Measurements from ENCODE around the gene SFXN5. TPM values are rescaled to one million over a fixed set of nuclear protein-coding genes. Genes with fewer than 3 reads are reported as not detected.

The SFXN5 gene
- total RNA-seq, 1 donor from 2014 or later: 4.7 TPM

DNA sequence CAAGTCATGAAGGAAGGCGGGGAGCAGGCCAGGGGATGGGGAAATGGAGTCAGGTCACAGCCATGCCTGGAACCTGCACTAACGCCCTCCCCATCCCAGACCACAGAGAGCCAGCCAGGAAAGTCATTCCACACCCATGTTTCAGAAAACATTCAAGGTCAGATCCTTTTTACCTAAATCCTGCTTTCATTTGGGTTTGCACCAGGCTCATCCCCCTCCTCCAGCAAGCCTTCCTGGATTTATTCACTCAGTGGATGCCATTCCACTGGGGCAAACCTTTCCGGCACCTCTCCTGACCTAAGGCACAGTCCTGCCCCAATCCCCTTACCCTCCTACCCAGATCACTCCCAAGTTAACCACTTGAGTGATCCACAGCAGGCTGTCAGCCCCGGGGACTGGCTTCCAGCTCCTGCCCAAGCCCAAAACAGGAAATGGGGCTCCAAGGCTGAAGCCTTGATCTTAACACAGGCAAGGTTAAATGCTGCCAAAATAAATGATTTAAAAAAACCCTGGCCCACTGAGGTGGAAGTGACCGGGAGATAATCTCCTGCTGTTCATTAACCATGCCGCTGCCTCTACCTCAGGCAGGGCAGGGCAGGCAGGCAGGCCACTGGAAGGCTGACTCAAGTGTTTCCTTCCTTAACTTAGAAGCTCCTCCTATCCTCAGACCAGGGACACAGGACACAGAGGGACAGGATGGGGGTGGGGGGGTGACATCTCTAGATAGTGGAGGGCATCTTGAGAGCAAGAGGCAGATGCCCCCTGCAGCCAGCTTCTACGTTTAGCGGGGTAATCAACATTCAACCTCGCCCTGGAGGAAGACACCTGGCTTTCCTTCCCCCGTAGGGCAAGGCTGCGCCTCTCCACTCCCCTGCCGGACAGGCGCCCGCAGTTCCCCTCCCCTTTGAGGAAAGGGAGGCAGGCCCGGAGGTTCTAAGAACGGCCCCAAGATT, 39.8 kb upstream of the SFXN5 start:
- no peaks in the 10 kb centered on the region for H3K27me3 ChIP-seq (ENCODE audit: control insufficient read depth in 3 of 3, insufficient read depth in 3 of 3, low read length in 3 of 3)
- H3K36me3 ChIP-seq (ENCODE audit: control insufficient read depth in 3 of 3, insufficient read depth in 3 of 3, low read length in 3 of 3): no peaks in the 10 kb centered on the region
- no peaks in the 10 kb centered on the region for H3K9me3 ChIP-seq (ENCODE audit: control insufficient read depth in 3 of 3, low read length in 3 of 3)
- H3K4me3 ChIP-seq (ENCODE audit: low read length in 3 of 3): peak overlapping the region; percentile 66 to 86 (median 83)
- H3K9ac ChIP-seq (ENCODE audit: low read depth in 1 of 3, low read length in 3 of 3): peak overlapping the region; percentile 87 to 88 (median 88)
- H3K27ac ChIP-seq (ENCODE audit: low read depth, low read length): peak overlapping the region; percentile 85
- H3K4me1 ChIP-seq (ENCODE audit: control insufficient read depth in 3 of 3, insufficient read depth in 3 of 3, low read length in 3 of 3): peaks cover 41 to 52% (median 47%) of the 10 kb centered on the region in 3 donors

DNA sequence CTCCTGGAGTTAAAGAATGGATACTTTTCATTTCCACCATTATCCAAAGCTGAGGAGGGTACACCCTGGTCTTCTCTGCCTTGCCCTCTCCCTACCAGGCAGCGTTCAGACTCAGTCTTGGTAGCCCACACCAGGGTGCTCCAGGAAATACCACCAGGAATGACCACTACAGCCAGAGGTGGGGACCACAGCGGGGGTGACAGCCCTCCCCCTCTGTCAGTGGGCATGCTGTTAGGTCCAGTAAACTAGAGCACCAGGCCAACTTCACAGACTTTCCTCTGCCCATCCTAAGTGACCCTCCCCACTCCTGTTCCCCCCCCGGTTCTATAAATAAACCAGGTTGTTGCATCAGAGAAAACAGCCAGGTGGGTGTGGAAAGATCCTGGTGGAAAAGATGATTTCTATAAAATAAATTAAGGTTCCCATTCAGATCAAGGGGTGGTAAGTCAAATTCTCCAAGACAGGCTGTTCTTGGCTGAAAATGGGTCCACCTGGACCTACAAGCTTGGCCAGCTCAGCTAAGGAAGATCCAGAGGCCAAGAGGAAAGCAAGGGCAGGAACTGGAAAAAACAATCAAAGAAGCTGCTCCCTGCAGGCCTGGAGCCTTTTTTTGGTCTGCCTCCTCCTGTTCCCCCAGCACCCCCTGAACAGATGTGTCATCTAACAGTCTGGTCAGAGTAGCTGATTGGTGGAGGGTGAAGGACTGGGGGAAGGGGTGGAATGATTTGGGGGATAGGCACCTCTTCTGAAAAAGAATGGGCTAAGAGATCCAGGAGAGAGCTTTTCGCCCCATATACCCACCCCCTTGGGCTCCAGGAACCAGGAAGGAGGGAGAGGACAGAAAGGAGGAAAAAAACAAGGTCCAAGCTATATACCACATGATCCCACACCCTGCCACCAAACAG, 38.9 kb upstream of the SFXN5 start:
- peaks cover 0 to 3% (median 0%) of the 10 kb centered on the region in 3 donors for H3K36me3 ChIP-seq (ENCODE audit: control insufficient read depth in 3 of 3, insufficient read depth in 3 of 3, low read length in 3 of 3)
- H3K4me1 ChIP-seq (ENCODE audit: control insufficient read depth in 3 of 3, insufficient read depth in 3 of 3, low read length in 3 of 3): peaks cover 41 to 56% (median 50%) of the 10 kb centered on the region in 3 donors
- no peaks in the 10 kb centered on the region for H3K27me3 ChIP-seq (ENCODE audit: control insufficient read depth in 3 of 3, insufficient read depth in 3 of 3, low read length in 3 of 3)
- H3K9ac ChIP-seq (ENCODE audit: low read depth in 1 of 3, low read length in 3 of 3): peak overlapping the region; percentile 66 to 88 (median 88)
- peak overlapping the region; percentile 66 to 86 (median 83) for H3K4me3 ChIP-seq (ENCODE audit: low read length in 3 of 3)
- peak overlapping the region; percentile 85 for H3K27ac ChIP-seq (ENCODE audit: low read depth, low read length)
- no peaks in the 10 kb centered on the region for H3K9me3 ChIP-seq (ENCODE audit: control insufficient read depth in 3 of 3, low read length in 3 of 3)

- Histone ChIP-seq H3K27ac (ENCODE audit: low read depth, low read length) (no peak overlapping the region), H3K9me3 (ENCODE audit: control insufficient read depth in 3 of 3, low read length in 3 of 3) (no peaks in the 10 kb centered on the region), H3K27me3 (ENCODE audit: control insufficient read depth in 3 of 3, insufficient read depth in 3 of 3, low read length in 3 of 3) (no peaks in the 10 kb centered on the region), H3K4me1 (ENCODE audit: control insufficient read depth in 3 of 3, insufficient read depth in 3 of 3, low read length in 3 of 3) (peaks cover 41 to 61% (median 50%) of the 10 kb centered on the region in 3 donors), H3K9ac (ENCODE audit: low read depth in 1 of 3, low read length in 3 of 3) (no peak overlapping the region), H3K36me3 (ENCODE audit: control insufficient read depth in 3 of 3, insufficient read depth in 3 of 3, low read length in 3 of 3) (peaks cover 0 to 3% (median 0%) of the 10 kb centered on the region in 3 donors), H3K4me3 (ENCODE audit: low read length in 3 of 3) (no peak overlapping the region)
These were observed 38.1 kb upstream of the SFXN5 start for GRCh38 chr2:73109431-73110167.

DNA sequence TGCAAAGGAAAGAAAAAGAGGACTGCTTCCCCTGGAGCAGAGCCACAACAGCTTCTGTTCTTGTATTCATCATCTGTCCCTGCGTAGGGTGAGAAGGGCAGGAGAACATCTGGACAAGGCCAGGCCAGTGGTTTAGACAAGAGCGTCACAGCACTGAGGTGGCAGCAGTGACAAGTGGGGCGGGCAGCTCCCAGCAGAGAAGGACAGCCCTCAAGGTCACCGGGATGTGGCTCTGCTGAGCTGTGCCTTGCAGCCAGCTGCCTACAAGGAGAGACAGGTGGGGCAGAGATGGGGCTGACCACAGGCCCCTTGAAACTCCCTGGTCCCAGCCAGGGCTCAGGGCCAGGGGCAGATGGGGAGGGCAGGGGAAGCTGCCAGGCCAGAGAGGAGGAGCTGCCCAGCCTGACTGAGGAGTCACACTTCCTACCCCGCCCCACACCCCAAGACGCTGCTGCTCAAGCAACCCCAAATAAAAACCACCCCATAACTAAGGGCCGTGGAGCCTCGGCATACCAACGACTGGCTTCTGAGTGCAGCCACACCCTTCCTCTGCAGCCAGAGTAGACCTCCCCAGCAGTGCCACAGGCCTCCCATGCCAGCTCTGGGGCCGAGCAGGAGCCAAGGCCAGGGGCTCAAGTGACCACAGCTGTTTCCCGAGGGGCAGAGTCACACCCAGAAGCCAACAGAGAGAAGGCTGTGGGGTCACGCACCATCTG, 35.9 kb upstream of the SFXN5 start:
- Histone ChIP-seq H3K4me1 (ENCODE audit: control insufficient read depth in 3 of 3, insufficient read depth in 3 of 3, low read length in 3 of 3) (peaks cover 51 to 61% (median 53%) of the 10 kb centered on the region in 3 donors), H3K4me3 (ENCODE audit: low read length in 3 of 3) (peak overlapping the region in 1 of 3 donors; percentile 6), H3K36me3 (ENCODE audit: control insufficient read depth in 3 of 3, insufficient read depth in 3 of 3, low read length in 3 of 3) (peaks cover 0 to 3% (median 0%) of the 10 kb centered on the region in 3 donors), H3K9me3 (ENCODE audit: control insufficient read depth in 3 of 3, low read length in 3 of 3) (no peaks in the 10 kb centered on the region), H3K27me3 (ENCODE audit: control insufficient read depth in 3 of 3, insufficient read depth in 3 of 3, low read length in 3 of 3) (no peaks in the 10 kb centered on the region), H3K9ac (ENCODE audit: low read depth in 1 of 3, low read length in 3 of 3) (peak overlapping the region in 2 of 3 donors; percentile 16 to 28), H3K27ac (ENCODE audit: low read depth, low read length) (peak overlapping the region; percentile 36)

DNA sequence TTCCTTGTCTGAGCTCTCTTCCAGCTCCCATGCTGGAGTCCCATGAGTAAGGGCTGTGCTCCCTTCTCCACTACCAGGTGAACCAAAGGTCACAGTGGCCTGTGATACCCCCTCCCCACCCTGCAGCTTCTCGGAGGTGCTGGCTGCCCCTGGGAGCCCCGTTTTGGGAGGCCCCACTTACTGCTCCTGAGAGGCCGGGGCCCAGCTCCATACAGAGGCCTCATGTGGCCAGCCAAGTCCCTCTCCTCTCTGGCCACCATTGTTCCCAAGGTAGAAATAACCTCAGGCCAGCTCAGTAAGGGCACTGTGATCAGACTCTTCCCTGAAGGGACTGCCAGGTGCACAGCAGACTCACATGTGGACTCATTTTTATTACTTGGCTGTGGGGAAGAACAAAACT, 35.3 kb upstream of the SFXN5 start:
- Histone ChIP-seq H3K36me3 (ENCODE audit: control insufficient read depth in 3 of 3, insufficient read depth in 3 of 3, low read length in 3 of 3) (peaks cover 0 to 3% (median 0%) of the 10 kb centered on the region in 3 donors), H3K4me3 (ENCODE audit: low read length in 3 of 3) (no peak overlapping the region), H3K27ac (ENCODE audit: low read depth, low read length) (peak overlapping the region; percentile 36), H3K4me1 (ENCODE audit: control insufficient read depth in 3 of 3, insufficient read depth in 3 of 3, low read length in 3 of 3) (peaks cover 46 to 55% (median 50%) of the 10 kb centered on the region in 3 donors), H3K27me3 (ENCODE audit: control insufficient read depth in 3 of 3, insufficient read depth in 3 of 3, low read length in 3 of 3) (no peaks in the 10 kb centered on the region), H3K9me3 (ENCODE audit: control insufficient read depth in 3 of 3, low read length in 3 of 3) (no peaks in the 10 kb centered on the region), H3K9ac (ENCODE audit: low read depth in 1 of 3, low read length in 3 of 3) (no peak overlapping the region)

- Histone ChIP-seq H3K9ac (ENCODE audit: low read depth in 1 of 3, low read length in 3 of 3) (peak overlapping the region in 1 of 3 donors; percentile 30), H3K4me3 (ENCODE audit: low read length in 3 of 3) (no peak overlapping the region), H3K36me3 (ENCODE audit: control insufficient read depth in 3 of 3, insufficient read depth in 3 of 3, low read length in 3 of 3) (peaks cover 0 to 3% (median 0%) of the 10 kb centered on the region in 3 donors), H3K4me1 (ENCODE audit: control insufficient read depth in 3 of 3, insufficient read depth in 3 of 3, low read length in 3 of 3) (peaks cover 33 to 43% (median 39%) of the 10 kb centered on the region in 3 donors), H3K9me3 (ENCODE audit: control insufficient read depth in 3 of 3, low read length in 3 of 3) (no peaks in the 10 kb centered on the region), H3K27me3 (ENCODE audit: control insufficient read depth in 3 of 3, insufficient read depth in 3 of 3, low read length in 3 of 3) (no peaks in the 10 kb centered on the region), H3K27ac (ENCODE audit: low read depth, low read length) (no peak overlapping the region)
These were observed 34.0 kb upstream of the SFXN5 start for GRCh38 chr2:73105511-73105971.

DNA sequence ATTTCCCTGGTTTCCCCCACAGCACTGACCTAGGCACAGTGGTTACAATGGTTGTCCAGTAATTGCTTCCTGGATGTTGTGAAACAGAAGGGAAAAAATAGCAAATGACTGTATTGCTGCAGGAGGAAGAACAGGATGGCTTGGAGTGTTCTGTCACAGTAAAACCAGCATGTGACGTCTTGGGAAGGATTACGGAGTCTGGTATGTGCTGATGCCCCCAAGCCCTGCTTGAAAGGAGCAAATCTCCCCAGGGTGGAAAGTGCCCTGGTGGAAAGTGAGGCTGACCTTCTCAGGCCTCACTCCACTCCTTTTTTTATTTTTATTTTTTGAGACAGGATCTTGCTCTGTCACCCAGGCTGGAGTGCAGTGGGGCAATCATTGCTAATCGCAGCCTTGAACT, 33.4 kb upstream of the SFXN5 start:
- Histone ChIP-seq H3K4me1 (ENCODE audit: control insufficient read depth in 3 of 3, insufficient read depth in 3 of 3, low read length in 3 of 3) (peaks cover 28 to 37% (median 33%) of the 10 kb centered on the region in 3 donors), H3K4me3 (ENCODE audit: low read length in 3 of 3) (no peak overlapping the region), H3K27me3 (ENCODE audit: control insufficient read depth in 3 of 3, insufficient read depth in 3 of 3, low read length in 3 of 3) (no peaks in the 10 kb centered on the region), H3K27ac (ENCODE audit: low read depth, low read length) (no peak overlapping the region), H3K9ac (ENCODE audit: low read depth in 1 of 3, low read length in 3 of 3) (no peak overlapping the region), H3K9me3 (ENCODE audit: control insufficient read depth in 3 of 3, low read length in 3 of 3) (no peaks in the 10 kb centered on the region), H3K36me3 (ENCODE audit: control insufficient read depth in 3 of 3, insufficient read depth in 3 of 3, low read length in 3 of 3) (peaks cover 0 to 3% (median 0%) of the 10 kb centered on the region in 3 donors)

DNA sequence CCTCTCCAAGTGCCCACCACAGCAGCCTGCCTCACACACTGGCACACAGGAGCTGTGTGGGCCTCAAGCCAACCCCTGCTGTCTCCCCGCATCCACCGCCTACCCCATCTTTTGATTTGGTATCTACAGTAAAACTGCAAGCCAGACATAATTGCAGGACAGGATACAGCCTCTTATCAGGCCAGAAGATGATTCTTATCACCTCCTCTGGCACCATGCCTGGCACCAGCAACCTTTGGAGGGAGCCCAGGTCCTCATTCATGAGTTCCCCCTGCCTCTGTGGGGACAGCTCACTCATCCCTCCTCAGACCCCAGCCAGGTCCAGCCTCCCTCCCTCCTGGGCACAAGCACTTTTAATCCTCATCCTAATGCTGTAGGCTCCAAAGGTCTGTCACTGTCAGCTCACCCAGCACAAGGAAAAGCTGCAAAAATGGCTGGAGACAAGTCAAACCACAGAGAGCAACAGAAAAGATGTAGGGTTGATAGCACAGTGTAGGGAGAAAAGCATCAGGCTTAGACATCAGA, 31.6 kb upstream of the SFXN5 start:
- H3K4me3 ChIP-seq (ENCODE audit: low read length in 3 of 3): no peak overlapping the region
- peaks cover 0 to 3% (median 0%) of the 10 kb centered on the region in 3 donors for H3K36me3 ChIP-seq (ENCODE audit: control insufficient read depth in 3 of 3, insufficient read depth in 3 of 3, low read length in 3 of 3)
- no peaks in the 10 kb centered on the region for H3K27me3 ChIP-seq (ENCODE audit: control insufficient read depth in 3 of 3, insufficient read depth in 3 of 3, low read length in 3 of 3)
- no peaks in the 10 kb centered on the region for H3K9me3 ChIP-seq (ENCODE audit: control insufficient read depth in 3 of 3, low read length in 3 of 3)
- H3K27ac ChIP-seq (ENCODE audit: low read depth, low read length): no peak overlapping the region
- no peak overlapping the region for H3K9ac ChIP-seq (ENCODE audit: low read depth in 1 of 3, low read length in 3 of 3)
- peaks cover 27 to 37% (median 29%) of the 10 kb centered on the region in 3 donors for H3K4me1 ChIP-seq (ENCODE audit: control insufficient read depth in 3 of 3, insufficient read depth in 3 of 3, low read length in 3 of 3)

All from skeletal muscle tissue (tissue), 4 donors.